Measurements from ENCODE around the gene GTPBP3. TPM values are rescaled to one million over a fixed set of nuclear protein-coding genes. Genes with fewer than 3 reads are reported as not detected.
A peak's percentile ranks its signal among the peaks of the same experiment; 100 is the strongest.

The GTPBP3 gene
- total and polyA plus RNA-seq, 2 of the 13 experiments (the other 11 are each of a cell fraction or from before 2014, with no cell fraction given): 17.5 to 30.0 TPM

GRCh38 chr19:17309198-17309964 lies 28.0 kb upstream of the GTPBP3 start, which contains the start of gene DDA1 (continued):
- TF ChIP-seq ZHX1 (CRISPR knock-in tag; IDR thresholded peaks at IDR 0.05; ENCODE audit: low read depth): no peak
- TF ChIP-seq FOXA3 (CRISPR knock-in tag; IDR thresholded peaks at IDR 0.05): no peak
- no peak for TF ChIP-seq ATF4 (CRISPR knock-in tag; IDR thresholded peaks at IDR 0.05)
- TF ChIP-seq ZBTB3 (CRISPR knock-in tag; IDR thresholded peaks at IDR 0.05; ENCODE audit: borderline replicate concordance, low read depth): 0 out of 2 replicates have a peak, but pooled peaks have one; percentile 12
- no peak for TF ChIP-seq RNF2 (conservative IDR thresholded peaks at IDR 0.05; ENCODE audit: low read depth)
- peak; percentile 59; the same call in 1 of the 2 replicates for TF ChIP-seq KLF11 (CRISPR knock-in tag; IDR thresholded peaks at IDR 0.05)
- TF ChIP-seq ZC3H4 (CRISPR knock-in tag; IDR thresholded peaks at IDR 0.05; ENCODE audit: borderline replicate concordance): no peak
- TF ChIP-seq XBP1 (CRISPR knock-in tag; IDR thresholded peaks at IDR 0.05): no peak
- TF ChIP-seq RBAK (CRISPR knock-in tag; IDR thresholded peaks at IDR 0.05): no peak
- peak; percentile 62 to 89; a peak in 3 of 4 replicates for TF ChIP-seq NR2F1 (CRISPR knock-in tag; IDR thresholded peaks at IDR 0.05)
- no peak for TF ChIP-seq ZNF780A (CRISPR knock-in tag; IDR thresholded peaks at IDR 0.05)
- no peak for TF ChIP-seq SRY (CRISPR knock-in tag; IDR thresholded peaks at IDR 0.05)
- TF ChIP-seq ZMAT5 (CRISPR knock-in tag; IDR thresholded peaks at IDR 0.05; ENCODE audit: borderline replicate concordance, low read depth): no peak
- TF ChIP-seq SRSF1 (optimal IDR thresholded peaks at IDR 0.05; ENCODE audit: low read depth, low read length): peak; percentile 62
- TF ChIP-seq LRRFIP1 (CRISPR knock-in tag; conservative IDR thresholded peaks at IDR 0.05): no peak
- TF ChIP-seq ZFP36L2 (CRISPR knock-in tag; IDR thresholded peaks at IDR 0.05): no peak
- TF ChIP-seq CAMTA2 (CRISPR knock-in tag; IDR thresholded peaks at IDR 0.05; ENCODE audit: borderline replicate concordance): no peak
- no peak for TF ChIP-seq THRA (CRISPR knock-in tag; IDR thresholded peaks at IDR 0.05; ENCODE audit: borderline replicate concordance)
- TF ChIP-seq ZNF563 (CRISPR knock-in tag; IDR thresholded peaks at IDR 0.05): peak; percentile 92
